SK-N-SH treated with all-trans-retinoic acid at 6 μM for 48 hours (cell line): ENCODE results near the gene OR2A12.
A peak's percentile ranks its signal among the peaks of the same experiment; 100 is the strongest.

ENCODE experiments used
- ATAC-seq: fragments of 200-7000 bp; cut with Tn5 transposase; 3 replicates; pipeline ENCODE4 v1.9.1; 2020; ENCODE audit warnings: mild to moderate bottlenecking, moderate library complexity
- ARNTL ChIP-seq: fragments of 450-650 bp; formaldehyde crosslinking; IDR thresholded peaks from 2 replicates; pipeline ENCODE4 v1.5.0; 2020; ENCODE audit warnings: low read depth, mild to moderate bottlenecking, moderate library complexity, borderline replicate concordance
- BACH2 ChIP-seq: fragments of 250-450 bp; sonication (Bioruptor Pico); IDR thresholded peaks from 2 replicates; pipeline ENCODE4 v1.9.0; 2021; ENCODE audit warnings: mild to moderate bottlenecking, borderline replicate concordance
- CREB5 ChIP-seq: fragments of 250-450 bp; sonication (Bioruptor Pico); IDR thresholded peaks from 2 replicates; pipeline ENCODE4 v1.5.1; 2020; ENCODE audit warnings: low read depth, mild to moderate bottlenecking, moderate library complexity
- CSDC2 ChIP-seq: fragments of 250-450 bp; sonication (Bioruptor Pico); IDR thresholded peaks from 2 replicates; pipeline ENCODE4 v1.5.0; 2020; ENCODE audit warnings: mild to moderate bottlenecking, moderate library complexity
- CSRNP3 ChIP-seq: fragments of 250-450 bp; sonication (Bioruptor Pico); IDR thresholded peaks from 2 replicates; pipeline ENCODE4 v1.5.1; 2021; ENCODE audit warnings: mild to moderate bottlenecking, moderate library complexity
- ESRRG ChIP-seq: fragments of 250-450 bp; sonication (Bioruptor Pico); IDR thresholded peaks from 2 replicates; pipeline ENCODE4 v1.6.1; 2021; ENCODE audit warnings: mild to moderate bottlenecking
- GLIS3 ChIP-seq: fragments of 250-450 bp; sonication (Bioruptor Pico); IDR thresholded peaks from 2 replicates; pipeline ENCODE4 v1.5.0; 2020; ENCODE audit warnings: mild to moderate bottlenecking, moderate library complexity
- ISL1 ChIP-seq: fragments of 250-450 bp; sonication (Bioruptor Pico); IDR thresholded peaks from 2 replicates; pipeline ENCODE4 v2.1.2; 2022; ENCODE audit warnings: mild to moderate bottlenecking, moderate library complexity
- OSR1 ChIP-seq: fragments of 250-450 bp; sonication (Bioruptor Pico); IDR thresholded peaks from 2 replicates; pipeline ENCODE4 v1.8.0; 2022; ENCODE audit warnings: moderate library complexity, mild to moderate bottlenecking, inconsistent platforms
- PPARA ChIP-seq: fragments of 250-450 bp; sonication (Bioruptor Pico); IDR thresholded peaks from 2 replicates; pipeline ENCODE4 v1.5.0; 2020; ENCODE audit warnings: mild to moderate bottlenecking, borderline replicate concordance
- RARB ChIP-seq: fragments of 250-450 bp; sonication (Bioruptor Pico); IDR thresholded peaks from 2 replicates; pipeline ENCODE4 v1.8.0; 2021; ENCODE audit warnings: mild to moderate bottlenecking, moderate library complexity
- TCF4 ChIP-seq: fragments of 250-450 bp; sonication (Bioruptor Pico); IDR thresholded peaks from 2 replicates; pipeline ENCODE4 v1.8.0; 2021; ENCODE audit warnings: mild to moderate bottlenecking, moderate library complexity, borderline replicate concordance
- TOX ChIP-seq: fragments of 250-450 bp; sonication (Bioruptor Pico); IDR thresholded peaks from 2 replicates; pipeline ENCODE4 v1.8.0; 2021; ENCODE audit warnings: mild to moderate bottlenecking, moderate library complexity, borderline replicate concordance
- ZC3H10 ChIP-seq: fragments of 250-450 bp; sonication (Bioruptor Pico); IDR thresholded peaks from 2 replicates; pipeline ENCODE4 v1.5.1; 2021; ENCODE audit warnings: mild to moderate bottlenecking, moderate library complexity
- ZFP3 ChIP-seq: fragments of 250-450 bp; sonication (Bioruptor Pico); IDR thresholded peaks from 2 replicates; pipeline ENCODE4 v1.5.0; 2020; ENCODE audit warnings: mild to moderate bottlenecking, moderate library complexity
- ZFP30 ChIP-seq: fragments of 450-650 bp; formaldehyde crosslinking; IDR thresholded peaks from 2 replicates; pipeline ENCODE4 v1.5.0; 2022; ENCODE audit warnings: mild to moderate bottlenecking, moderate library complexity
- ZNF565 ChIP-seq: fragments of 450-650 bp; formaldehyde crosslinking; conservative IDR thresholded peaks from 2 replicates; pipeline ENCODE4 v1.5.0; 2020; ENCODE audit warnings: low read depth, mild to moderate bottlenecking, moderate library complexity
- ZNF70 ChIP-seq: fragments of 450-650 bp; formaldehyde crosslinking; IDR thresholded peaks from 2 replicates; pipeline ENCODE4 v1.5.0; 2020; ENCODE audit warnings: mild to moderate bottlenecking, moderate library complexity
- ZNF8 ChIP-seq: fragments of 450-650 bp; formaldehyde crosslinking; IDR thresholded peaks from 2 replicates; pipeline ENCODE4 v1.5.0; 2020; ENCODE audit warnings: mild to moderate bottlenecking, moderate library complexity
- TF ChIP-seq, protein P1 (sequence below): fragments of 250-450 bp; sonication (Bioruptor Pico); IDR thresholded peaks from 2 replicates; pipeline ENCODE4 v1.8.0; 2021; ENCODE audit warnings: low read depth, mild to moderate bottlenecking, moderate library complexity, borderline replicate concordance
- TF ChIP-seq, protein P2 (sequence below): fragments of 250-450 bp; sonication (Bioruptor Pico); IDR thresholded peaks from 2 replicates; pipeline ENCODE4 v1.5.0; 2020; ENCODE audit warnings: mild to moderate bottlenecking, moderate library complexity

The OR2A12 gene

DNA sequence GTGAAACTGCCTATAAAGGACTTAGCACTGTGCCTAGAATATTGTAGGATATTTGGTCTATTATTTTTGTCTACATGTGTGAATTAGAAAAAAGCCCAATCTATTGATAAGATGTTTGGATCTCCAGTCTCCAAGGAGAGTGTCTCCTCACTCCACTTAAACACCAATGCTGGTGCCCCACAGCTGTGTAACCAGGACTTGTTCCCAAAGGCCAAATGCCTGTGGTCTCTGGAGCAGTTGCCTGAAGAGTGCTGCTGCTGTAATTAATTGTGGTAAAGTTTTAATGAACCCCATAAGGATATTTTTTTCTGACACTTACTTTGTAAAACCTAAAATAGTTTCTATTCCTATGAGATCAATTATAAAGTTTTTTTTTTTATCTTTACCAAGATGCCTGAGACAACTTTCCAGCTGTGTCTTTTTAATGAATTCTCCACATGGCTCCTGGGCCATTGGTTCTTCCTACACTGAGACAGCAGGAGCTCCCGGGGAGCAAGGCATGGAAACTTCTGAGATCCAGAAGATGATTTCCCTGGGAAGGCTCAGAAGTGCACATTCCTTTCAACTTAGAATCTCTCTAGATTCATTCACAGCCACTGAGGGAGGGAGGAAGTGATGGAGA, 48.6 kb upstream of the OR2A12 start:
- TF ChIP-seq, protein P1, sequence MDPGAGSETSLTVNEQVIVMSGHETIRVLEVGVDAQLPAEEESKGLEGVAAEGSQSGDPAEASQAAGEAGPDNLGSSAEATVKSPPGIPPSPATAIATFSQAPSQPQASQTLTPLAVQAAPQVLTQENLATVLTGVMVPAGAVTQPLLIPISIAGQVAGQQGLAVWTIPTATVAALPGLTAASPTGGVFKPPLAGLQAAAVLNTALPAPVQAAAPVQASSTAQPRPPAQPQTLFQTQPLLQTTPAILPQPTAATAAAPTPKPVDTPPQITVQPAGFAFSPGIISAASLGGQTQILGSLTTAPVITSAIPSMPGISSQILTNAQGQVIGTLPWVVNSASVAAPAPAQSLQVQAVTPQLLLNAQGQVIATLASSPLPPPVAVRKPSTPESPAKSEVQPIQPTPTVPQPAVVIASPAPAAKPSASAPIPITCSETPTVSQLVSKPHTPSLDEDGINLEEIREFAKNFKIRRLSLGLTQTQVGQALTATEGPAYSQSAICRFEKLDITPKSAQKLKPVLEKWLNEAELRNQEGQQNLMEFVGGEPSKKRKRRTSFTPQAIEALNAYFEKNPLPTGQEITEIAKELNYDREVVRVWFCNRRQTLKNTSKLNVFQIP (CRISPR knock-in tag) = no peak
- TF ChIP-seq ISL1 (no peak), ARNTL (CRISPR knock-in tag) (no peak), ZC3H10 (CRISPR knock-in tag) (no peak), CSDC2 (CRISPR knock-in tag) (no peak), CSRNP3 (CRISPR knock-in tag) (no peak), ESRRG (CRISPR knock-in tag) (no peak), GLIS3 (CRISPR knock-in tag) (no peak), ZNF565 (CRISPR knock-in tag) (no peak), CREB5 (no peak), ZNF8 (CRISPR knock-in tag) (no peak), ZFP3 (CRISPR knock-in tag) (no peak), ZNF70 (CRISPR knock-in tag) (no peak), TOX (CRISPR knock-in tag) (no peak)
- TF ChIP-seq, protein P2, sequence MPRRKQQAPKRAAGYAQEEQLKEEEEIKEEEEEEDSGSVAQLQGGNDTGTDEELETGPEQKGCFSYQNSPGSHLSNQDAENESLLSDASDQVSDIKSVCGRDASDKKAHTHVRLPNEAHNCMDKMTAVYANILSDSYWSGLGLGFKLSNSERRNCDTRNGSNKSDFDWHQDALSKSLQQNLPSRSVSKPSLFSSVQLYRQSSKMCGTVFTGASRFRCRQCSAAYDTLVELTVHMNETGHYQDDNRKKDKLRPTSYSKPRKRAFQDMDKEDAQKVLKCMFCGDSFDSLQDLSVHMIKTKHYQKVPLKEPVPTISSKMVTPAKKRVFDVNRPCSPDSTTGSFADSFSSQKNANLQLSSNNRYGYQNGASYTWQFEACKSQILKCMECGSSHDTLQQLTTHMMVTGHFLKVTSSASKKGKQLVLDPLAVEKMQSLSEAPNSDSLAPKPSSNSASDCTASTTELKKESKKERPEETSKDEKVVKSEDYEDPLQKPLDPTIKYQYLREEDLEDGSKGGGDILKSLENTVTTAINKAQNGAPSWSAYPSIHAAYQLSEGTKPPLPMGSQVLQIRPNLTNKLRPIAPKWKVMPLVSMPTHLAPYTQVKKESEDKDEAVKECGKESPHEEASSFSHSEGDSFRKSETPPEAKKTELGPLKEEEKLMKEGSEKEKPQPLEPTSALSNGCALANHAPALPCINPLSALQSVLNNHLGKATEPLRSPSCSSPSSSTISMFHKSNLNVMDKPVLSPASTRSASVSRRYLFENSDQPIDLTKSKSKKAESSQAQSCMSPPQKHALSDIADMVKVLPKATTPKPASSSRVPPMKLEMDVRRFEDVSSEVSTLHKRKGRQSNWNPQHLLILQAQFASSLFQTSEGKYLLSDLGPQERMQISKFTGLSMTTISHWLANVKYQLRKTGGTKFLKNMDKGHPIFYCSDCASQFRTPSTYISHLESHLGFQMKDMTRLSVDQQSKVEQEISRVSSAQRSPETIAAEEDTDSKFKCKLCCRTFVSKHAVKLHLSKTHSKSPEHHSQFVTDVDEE (CRISPR knock-in tag) = no peak
- ATAC-seq = no peak

GRCh38 chr7:144038887-144039286, 47.2 kb upstream of the OR2A12 start:
- TF ChIP-seq ARNTL (CRISPR knock-in tag) = no peak
- TF ChIP-seq ZFP30 (CRISPR knock-in tag) = no peak
- TF ChIP-seq OSR1 = no peak
- no peak for TF ChIP-seq RARB (CRISPR knock-in tag)
- no peak for TF ChIP-seq CSRNP3 (CRISPR knock-in tag)
- TF ChIP-seq ISL1 = no peak
- no peak for TF ChIP-seq PPARA (CRISPR knock-in tag)
- no peak for TF ChIP-seq ZNF565 (CRISPR knock-in tag)
- no peak for TF ChIP-seq GLIS3 (CRISPR knock-in tag)
- TF ChIP-seq, protein P1 (CRISPR knock-in tag) = no peak
- no peak for TF ChIP-seq ZNF8 (CRISPR knock-in tag)
- no peak for TF ChIP-seq TCF4 (CRISPR knock-in tag)
- no peak for TF ChIP-seq BACH2 (CRISPR knock-in tag)
- no peak for TF ChIP-seq ZNF70 (CRISPR knock-in tag)
- no peak for TF ChIP-seq CSDC2 (CRISPR knock-in tag)
- TF ChIP-seq ZC3H10 (CRISPR knock-in tag) = no peak
- TF ChIP-seq ZFP3 (CRISPR knock-in tag) = no peak
- TF ChIP-seq TOX (CRISPR knock-in tag) = no peak

More at GRCh38 chr7:144038887-144039286, 47.2 kb upstream of the OR2A12 start:
- peak; percentile 26; the same call in 1 of the 3 replicates for ATAC-seq
